Stimulated activated CD4-positive, alpha-beta T cell treated with anti-CD3 and anti-CD28 coated beads, Interleukin-2, amount 100 ng/mL, for 24 hours (primary cell): Measurements from ENCODE around the gene SIX6.
"Not testable (repeated sequence)": the region's sequence is repeated elsewhere in the genome, so short reads cannot be mapped to it uniquely, and the experiment has no call there.

ENCODE experiments used
- DNase-seq, 2 donors: peaks; one replicate each; pipeline ENCODE4 v3.0.0-alpha.2; 2020

SIX6 gene

GRCh38 chr14:60508707-60509437 is at the start of gene SIX6:
Gene SIX6, plus strand, starts transcription at chr14:60509146. Its CDS starts 253 bp downstream, at chr14:60509399.
- peak in 1 of 2 donors; percentile 21 for DNase-seq

DNA sequence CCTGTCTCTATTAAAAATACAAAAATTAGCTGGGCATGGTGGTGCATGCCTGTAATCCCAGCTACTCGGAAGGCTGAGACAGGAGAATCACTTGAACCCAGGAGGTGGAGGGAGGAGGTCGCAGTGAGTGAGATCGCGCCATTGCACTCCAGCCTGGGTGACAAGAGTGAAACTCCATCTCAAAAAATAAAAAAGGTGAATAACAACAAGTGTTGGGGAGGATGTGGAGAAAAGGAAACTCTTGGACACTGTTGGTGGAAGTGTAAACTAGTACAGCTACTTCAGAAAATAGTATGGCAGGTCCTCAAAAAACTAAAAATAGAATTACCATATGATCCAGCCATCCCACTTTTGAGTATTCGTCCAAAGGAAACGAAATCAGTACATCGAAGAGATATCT is 28.7 kb upstream of the SIX6 start:
- not testable (repeated sequence) for DNase-seq

DNA sequence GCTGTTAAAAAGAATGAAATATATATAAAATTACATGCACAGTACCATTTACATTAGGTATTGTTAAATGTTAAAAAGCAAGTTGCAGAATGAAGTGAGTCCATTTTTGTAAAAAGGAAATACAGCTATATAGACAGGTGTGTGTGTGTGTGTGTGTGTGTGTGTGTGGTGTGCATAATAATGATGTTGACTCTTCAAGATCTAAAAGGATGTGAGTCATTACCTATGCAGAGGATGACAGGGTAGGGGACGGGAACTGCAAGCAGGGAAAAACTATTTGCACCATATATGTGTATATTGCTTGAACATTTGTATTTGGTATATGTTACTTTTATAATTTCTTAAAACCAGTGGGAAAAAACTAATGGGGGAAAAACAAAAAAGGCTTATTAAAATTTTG is 26.2 kb upstream of the SIX6 start:
- DNase-seq = no peak

- DNase-seq = no peak
Observed at GRCh38 chr14:60485057-60485597, 23.8 kb upstream of the SIX6 start.

DNA sequence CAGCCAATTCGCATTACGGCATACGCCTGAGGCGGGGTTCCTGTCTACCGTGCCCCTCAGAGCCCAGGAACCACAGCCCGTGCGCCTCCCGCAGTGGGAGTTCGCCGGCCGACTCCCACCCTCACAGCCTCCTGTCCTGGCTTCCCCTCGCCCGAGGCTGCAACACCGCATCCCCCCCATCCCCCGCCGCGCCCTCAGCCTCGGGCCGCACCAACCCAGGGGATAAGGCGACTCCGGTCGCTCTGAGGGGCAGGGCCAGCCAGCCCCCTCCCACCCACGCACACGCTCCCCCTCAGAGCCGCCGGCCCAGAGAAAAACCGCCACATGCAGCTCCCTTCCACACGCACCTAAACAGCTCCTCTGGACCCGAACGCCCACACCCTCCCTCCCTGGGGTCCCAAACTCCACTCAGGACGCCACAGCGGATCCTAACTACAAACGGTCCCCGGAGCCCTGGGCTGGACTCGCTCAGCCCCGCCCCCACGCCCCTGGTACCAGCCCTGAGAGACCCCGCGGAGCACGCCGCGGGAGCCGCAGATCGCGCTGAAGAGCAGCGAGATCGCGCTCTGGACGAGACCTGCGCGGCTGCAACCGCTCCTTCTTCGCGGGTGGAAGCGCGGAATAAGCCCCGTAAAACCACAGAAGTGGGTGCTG is 23.2 kb upstream of the SIX6 start, which contains the start of gene C14orf39:
C14orf39 (minus strand) TSS at position 466 of the 654 bp plus-strand sequence. CDS start 985 bp downstream, outside the sequence.
- peak in 1 of 2 donors; percentile 42 for DNase-seq

DNA sequence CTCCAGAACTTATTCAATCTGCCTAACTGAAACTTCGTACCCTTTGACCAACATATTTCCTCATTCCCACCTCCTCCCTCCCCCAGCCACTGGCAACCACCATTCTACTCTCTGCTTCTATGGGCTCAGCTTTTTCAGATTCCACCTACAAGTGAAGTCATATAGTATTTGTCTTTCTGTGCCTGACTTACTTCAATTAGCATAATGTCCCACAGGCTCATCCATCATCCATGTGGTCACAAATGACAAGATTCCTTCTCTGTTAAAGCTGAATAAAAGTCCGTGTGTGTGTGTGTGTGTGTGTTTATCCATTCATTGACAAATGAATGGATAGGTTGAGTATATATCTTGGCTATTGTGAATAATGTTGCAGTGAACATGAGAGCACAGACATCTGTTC is 21.7 kb upstream of the SIX6 start:
- no peak for DNase-seq

DNA sequence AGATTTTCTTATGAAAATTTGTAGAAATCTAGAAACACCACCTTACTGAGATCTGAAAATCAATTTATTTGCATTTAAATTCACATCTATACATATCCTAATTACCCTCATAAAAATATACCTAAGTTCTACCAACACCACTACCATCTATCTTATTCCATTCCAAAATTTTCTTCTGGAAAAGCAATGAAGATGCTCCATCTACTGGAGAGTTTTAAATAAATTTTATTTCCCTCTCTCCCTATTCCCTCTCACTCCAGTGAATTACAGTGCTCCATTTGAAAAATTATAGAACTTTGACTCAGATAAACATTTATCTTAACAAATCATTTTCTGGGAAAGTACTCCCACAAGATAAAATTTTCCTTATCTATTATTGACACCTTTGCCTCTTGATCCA is 20.8 kb upstream of the SIX6 start:
- no peak for DNase-seq

DNA sequence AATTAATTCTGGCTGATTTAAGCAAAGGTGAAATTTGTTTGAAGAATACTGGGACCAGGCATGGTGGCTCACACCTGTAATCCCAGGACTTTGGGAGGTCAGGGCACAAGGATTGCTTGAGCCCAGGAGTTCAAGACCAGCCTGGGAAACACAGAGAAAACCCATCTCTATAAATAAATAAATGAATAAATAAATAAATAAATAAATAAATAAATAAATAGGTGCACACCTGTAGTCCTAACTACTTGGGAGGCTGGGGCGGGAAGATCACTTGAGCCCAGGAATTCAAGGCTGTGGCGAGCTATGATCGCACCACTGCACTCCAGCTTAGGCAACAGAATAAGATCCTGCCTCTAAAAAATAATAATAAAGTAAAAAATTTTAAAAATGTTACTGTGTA is 18.7 kb upstream of the SIX6 start:
- DNase-seq = no peak

DNA sequence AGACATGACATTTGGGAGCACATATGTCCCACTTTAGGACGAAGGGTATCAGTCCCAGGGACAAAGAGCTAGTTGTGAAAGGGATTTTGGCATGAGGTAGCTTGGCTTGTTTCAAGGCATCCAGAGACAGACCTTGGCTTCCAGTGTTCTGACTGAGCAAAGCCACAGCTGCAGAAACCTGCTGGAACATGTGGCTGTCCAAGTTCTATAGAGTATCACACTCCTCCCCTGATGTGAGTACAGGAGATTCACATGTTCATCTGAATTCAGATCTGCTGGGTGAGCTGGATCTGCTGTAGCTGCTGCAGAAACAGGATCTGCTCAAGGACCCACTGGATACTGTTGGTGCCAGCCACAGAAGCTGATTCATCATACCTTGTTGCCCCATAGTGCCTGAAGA is 13.0 kb upstream of the SIX6 start:
- DNase-seq = no peak

DNA sequence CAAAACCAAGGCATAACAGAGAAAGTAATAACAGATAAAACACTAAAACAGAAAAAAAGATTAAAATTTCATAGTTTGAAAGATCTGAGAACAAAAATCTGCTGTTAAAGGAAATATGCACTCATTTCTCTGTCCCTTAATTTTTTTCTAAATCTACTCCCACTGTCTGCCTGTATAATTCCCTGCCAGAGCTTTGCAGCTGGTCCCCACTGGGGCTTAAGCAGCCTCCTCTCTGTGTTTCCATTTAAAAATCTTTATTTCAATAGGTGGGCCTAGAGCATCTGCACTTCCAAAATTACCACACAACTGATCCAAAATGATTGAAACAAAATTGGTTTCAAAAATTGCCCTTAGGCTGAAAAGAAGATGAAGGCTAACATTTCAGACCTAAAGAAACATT is 6.4 kb upstream of the SIX6 start:
- DNase-seq = no peak

GRCh38 chr14:60505448-60505847 is 3.5 kb upstream of the SIX6 start:
- DNase-seq = no peak

- no peak for DNase-seq
Observed at GRCh38 chr14:60506010-60506409, 2.9 kb upstream of the SIX6 start.

DNA sequence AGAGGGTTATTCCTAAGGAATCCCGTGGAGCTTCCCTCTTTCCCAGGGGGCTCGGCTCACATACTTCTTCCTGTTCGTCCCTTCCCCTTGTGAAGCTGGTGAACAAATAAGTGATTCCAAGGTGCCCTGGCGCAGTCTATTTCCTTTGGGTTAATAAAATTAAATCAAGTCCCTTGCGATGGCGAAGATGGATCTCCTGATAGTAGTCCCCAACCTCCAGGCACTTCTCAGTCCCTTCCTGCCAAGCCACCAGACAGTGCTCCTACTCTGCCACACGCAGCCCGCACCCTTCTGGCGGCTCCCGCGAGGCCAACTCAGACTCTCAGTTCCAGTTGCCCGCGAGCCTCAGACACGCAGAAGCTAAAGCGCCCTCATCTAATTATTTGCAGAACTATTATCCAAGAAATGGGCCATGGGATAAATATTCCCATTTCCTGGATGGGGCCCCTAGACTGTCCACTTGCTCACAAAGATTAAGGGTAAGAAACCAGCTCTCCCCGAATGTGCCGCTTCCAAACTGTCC is 2.4 kb upstream of the SIX6 start:
- DNase-seq = no peak

GRCh38 chr14:60506985-60507829 is 1.7 kb upstream of the SIX6 start:
- DNase-seq = no peak

DNA sequence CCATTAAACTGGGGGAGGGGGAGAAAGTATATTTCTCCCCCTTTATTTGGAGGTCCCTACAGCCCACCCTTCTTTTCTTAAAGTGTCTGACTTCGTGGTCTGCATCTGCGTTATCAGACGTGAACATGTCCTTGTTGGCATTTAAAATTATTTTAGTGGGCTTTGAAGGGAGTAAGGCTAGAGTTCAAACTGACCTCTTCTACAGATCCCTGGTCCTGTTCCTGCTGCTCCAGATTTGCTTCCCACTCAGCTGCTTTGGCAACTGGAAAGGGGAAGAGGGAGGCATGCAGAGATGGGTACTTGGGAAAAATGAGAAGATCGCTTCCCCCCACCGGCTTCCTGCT is 611 bp upstream of the SIX6 start:
- DNase-seq = no peak

GRCh38 chr14:60509438-60510253 is 700 bp downstream of the SIX6 start:
- DNase-seq = peak in 1 of 2 donors; percentile 19

GRCh38 chr14:60510254-60510950 is 1.5 kb downstream of the SIX6 start:
- DNase-seq = no peak

GRCh38 chr14:60510951-60511599 is 2.1 kb downstream of the SIX6 start:
- DNase-seq = no peak

- no peak for DNase-seq
Observed at GRCh38 chr14:60512126-60512525, 3.2 kb downstream of the SIX6 start.

- no peak for DNase-seq
Observed at GRCh38 chr14:60512973-60513571, 4.1 kb downstream of the SIX6 start.

DNA sequence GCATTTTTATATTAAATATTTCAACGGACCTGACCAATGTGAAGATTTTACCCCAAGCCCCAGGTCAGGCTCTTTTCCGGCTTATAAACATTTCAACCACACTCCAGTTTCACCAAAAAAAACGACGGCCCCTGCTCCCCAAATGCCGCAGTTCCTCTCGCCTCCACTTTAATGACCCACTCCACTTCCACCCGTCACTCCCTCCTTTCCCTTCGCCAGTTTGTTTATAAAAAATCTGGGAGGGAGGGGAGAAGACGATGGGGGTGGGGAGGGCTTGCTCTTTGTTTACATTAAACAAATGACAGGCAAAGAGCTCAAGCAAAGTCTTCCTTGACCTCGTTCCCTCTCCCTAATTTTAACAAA is 5.4 kb downstream of the SIX6 start:
- DNase-seq = no peak
